Neural crest cell (in vitro differentiated cells): Measurements from ENCODE around the gene WASF1. TPM values are rescaled to one million over a fixed set of nuclear protein-coding genes. Genes with fewer than 3 reads are reported as not detected.
"Not testable (repeated sequence)": the region's sequence is repeated elsewhere in the genome, so short reads cannot be mapped to it uniquely, and the experiment has no call there.

Experiments
- DNase-seq: peaks from one replicate; pipeline ENCODE4 v3.0.0; 2021; ENCODE audit warnings: low read depth, mixed read lengths, low spot score
- H3K27ac Mint-ChIP-seq: one replicate; pipeline ENCODE4 v1.8.0; 2021; ENCODE audit warnings: mild to moderate bottlenecking, mixed read lengths; ENCODE audit not compliant: unreplicated experiment
- H3K27me3 Mint-ChIP-seq: 2 replicates; pipeline ENCODE4 v1.8.0; 2021; ENCODE audit warnings: low read depth, mild to moderate bottlenecking, mixed read lengths
- H3K36me3 Mint-ChIP-seq: 2 replicates; pipeline ENCODE4 v1.8.0; 2021; ENCODE audit warnings: low read depth, mild to moderate bottlenecking, mixed read lengths
- H3K4me1 Mint-ChIP-seq: 2 replicates; pipeline ENCODE4 v1.8.0; 2021; ENCODE audit warnings: mixed read lengths
- H3K4me3 Mint-ChIP-seq: one replicate; pipeline ENCODE4 v1.8.0; 2021; ENCODE audit warnings: mild to moderate bottlenecking, mixed read lengths
- H3K9me3 Mint-ChIP-seq: 2 replicates; pipeline ENCODE4 v1.8.0; 2021; ENCODE audit warnings: mixed read lengths
- CTCF ChIP-seq: fragments of 200-600 bp; sonication (generic); conservative IDR thresholded peaks from 2 replicates; pipeline ENCODE4 v1.5.0; 2021; ENCODE audit warnings: antibody characterized with exemption, mild to moderate bottlenecking
- total RNA-seq: library from RNA; stranded (reverse); gene quantifications from 2 replicates; pipeline ENCODE4 v1.2.1, GENCODE V29; 2021

Gene WASF1
- total RNA-seq, 1 donor from 2014 or later, result 48.9 TPM

GRCh38 chr6:110090876-110091275 is 88.6 kb downstream of the WASF1 start:
- H3K9me3 Mint-ChIP-seq, result no peaks in the 10 kb centered on the region

GRCh38 chr6:110089323-110089722 is 90.1 kb downstream of the WASF1 start:
- no peak for DNase-seq
- H3K9me3 Mint-ChIP-seq, result no peaks in the 10 kb centered on the region
- no peak overlapping the region for H3K27ac Mint-ChIP-seq
- H3K36me3 Mint-ChIP-seq, result peaks cover 14% of the 10 kb centered on the region
- no peak for TF ChIP-seq CTCF
- H3K4me1 Mint-ChIP-seq, result peaks cover 2% of the 10 kb centered on the region
- H3K27me3 Mint-ChIP-seq, result no peaks in the 10 kb centered on the region
- H3K4me3 Mint-ChIP-seq, result no peak overlapping the region

More at GRCh38 chr6:110090876-110091275, 88.6 kb downstream of the WASF1 start:
- Mint-ChIP-seq H3K36me3 (peaks cover 20% of the 10 kb centered on the region), H3K4me3 (no peak overlapping the region), H3K27me3 (no peaks in the 10 kb centered on the region), H3K27ac (no peak overlapping the region), H3K4me1 (peaks cover 14% of the 10 kb centered on the region)
- DNase-seq, result no peak
- no peak for TF ChIP-seq CTCF

- DNase-seq, result no peak
- no peak for TF ChIP-seq CTCF
- H3K27ac Mint-ChIP-seq, result peak overlapping the region; percentile 53
- H3K4me3 Mint-ChIP-seq, result no peak overlapping the region
- no peaks in the 10 kb centered on the region for H3K9me3 Mint-ChIP-seq
- H3K36me3 Mint-ChIP-seq, result peaks cover 6% of the 10 kb centered on the region
- H3K27me3 Mint-ChIP-seq, result no peaks in the 10 kb centered on the region
- peaks cover 8% of the 10 kb centered on the region for H3K4me1 Mint-ChIP-seq
These were observed 94.2 kb downstream of the WASF1 start for GRCh38 chr6:110085285-110085684.

- Mint-ChIP-seq H3K27me3 (no peaks in the 10 kb centered on the region), H3K27ac (peak overlapping the region; percentile 85), H3K4me1 (peaks cover 8% of the 10 kb centered on the region), H3K4me3 (no peak overlapping the region), H3K9me3 (no peaks in the 10 kb centered on the region), H3K36me3 (peaks cover 2% of the 10 kb centered on the region)
- TF ChIP-seq CTCF, result no peak
- DNase-seq, result no peak
These were observed 95.4 kb downstream of the WASF1 start for GRCh38 chr6:110083875-110084585.

GRCh38 chr6:110075406-110075805 is 104.1 kb downstream of the WASF1 start:
- H3K9me3 Mint-ChIP-seq, result no peaks in the 10 kb centered on the region
- no peak overlapping the region for H3K27ac Mint-ChIP-seq
- no peaks in the 10 kb centered on the region for H3K36me3 Mint-ChIP-seq
- no peak for TF ChIP-seq CTCF
- peaks cover 2% of the 10 kb centered on the region for H3K27me3 Mint-ChIP-seq
- no peak overlapping the region for H3K4me3 Mint-ChIP-seq
- H3K4me1 Mint-ChIP-seq, result no peaks in the 10 kb centered on the region
- no peak for DNase-seq

GRCh38 chr6:110073474-110073873 is 106.0 kb downstream of the WASF1 start:
- H3K27ac Mint-ChIP-seq, DNase-seq, H3K27me3 Mint-ChIP-seq, H3K9me3 Mint-ChIP-seq, H3K36me3 Mint-ChIP-seq, H3K4me1 Mint-ChIP-seq, H3K4me3 Mint-ChIP-seq: not testable (repeated sequence)
